GM18507 (cell line): Measurements from ENCODE around the gene C19orf47.
A peak's percentile ranks its signal among the peaks of the same experiment; 100 is the strongest.
"Not testable (repeated sequence)": the region's sequence is repeated elsewhere in the genome, so short reads cannot be mapped to it uniquely, and the experiment has no call there.

ENCODE experiments used
- DNase-seq: peaks from one replicate; pipeline ENCODE4 v3.0.0; 2011; ENCODE audit warnings: low read depth; ENCODE audit not compliant: insufficient read length; ENCODE audit errors: extremely low spot score
- FAIRE-seq: peaks from 2 replicates; lab custom pipeline; 2011; peaks lifted over from hg19 to GRCh38; lab: Jason Lieb, UNC

C19orf47 gene

GRCh38 chr19:40377876-40378385 is 29.7 kb upstream of the C19orf47 start:
- DNase-seq (no peak), FAIRE-seq (no peak)

DNA sequence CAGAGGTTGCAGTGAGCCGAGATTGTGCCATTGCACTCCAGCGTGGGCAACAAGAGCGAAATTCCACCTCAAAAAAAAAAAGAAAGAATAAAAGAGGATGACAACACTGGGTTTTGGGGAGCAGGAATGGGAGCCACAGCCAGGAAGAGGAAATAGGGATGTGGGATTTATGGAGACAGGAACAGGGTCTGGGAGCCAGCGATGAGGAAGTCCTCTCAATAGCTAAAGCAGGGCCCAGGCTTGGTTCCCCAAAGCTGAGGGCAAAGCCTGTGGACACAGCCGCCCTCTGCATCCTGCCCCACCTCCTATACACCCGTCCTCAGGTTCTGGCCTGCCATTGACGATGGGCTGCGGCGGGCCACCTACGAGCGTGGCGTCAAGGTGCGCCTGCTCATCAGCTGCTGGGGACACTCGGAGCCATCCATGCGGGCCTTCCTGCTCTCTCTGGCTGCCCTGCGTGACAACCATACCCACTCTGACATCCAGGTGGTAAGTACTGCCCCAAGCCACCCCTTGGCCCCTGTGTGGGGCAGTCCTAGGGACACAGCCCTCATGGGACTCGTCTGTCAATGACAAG is 28.2 kb upstream of the C19orf47 start:
- DNase-seq: no peak
- no peak for FAIRE-seq

DNA sequence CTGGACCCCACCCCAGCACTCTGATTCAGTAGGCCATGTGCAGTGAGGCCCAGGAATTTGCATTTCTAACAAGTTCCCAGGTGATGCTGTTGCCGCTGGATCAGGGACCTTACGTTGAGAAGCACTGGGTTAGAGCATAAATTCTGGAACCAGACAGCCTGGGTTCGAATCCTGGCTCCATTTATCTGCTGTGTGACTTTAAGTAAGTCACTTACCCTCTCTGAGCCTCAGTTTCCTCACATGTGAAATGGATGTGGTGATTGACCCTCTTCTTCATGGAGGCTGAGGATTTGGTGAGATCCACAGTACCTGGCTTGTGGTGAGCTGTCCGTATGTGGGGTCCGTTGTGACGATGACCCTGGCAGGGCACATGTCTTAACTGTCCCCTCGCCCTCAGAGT is 25.9 kb upstream of the C19orf47 start:
- FAIRE-seq: no peak
- DNase-seq: no peak

GRCh38 chr19:40371802-40372122 is 23.6 kb upstream of the C19orf47 start:
- FAIRE-seq (no peak), DNase-seq (no peak)

DNA sequence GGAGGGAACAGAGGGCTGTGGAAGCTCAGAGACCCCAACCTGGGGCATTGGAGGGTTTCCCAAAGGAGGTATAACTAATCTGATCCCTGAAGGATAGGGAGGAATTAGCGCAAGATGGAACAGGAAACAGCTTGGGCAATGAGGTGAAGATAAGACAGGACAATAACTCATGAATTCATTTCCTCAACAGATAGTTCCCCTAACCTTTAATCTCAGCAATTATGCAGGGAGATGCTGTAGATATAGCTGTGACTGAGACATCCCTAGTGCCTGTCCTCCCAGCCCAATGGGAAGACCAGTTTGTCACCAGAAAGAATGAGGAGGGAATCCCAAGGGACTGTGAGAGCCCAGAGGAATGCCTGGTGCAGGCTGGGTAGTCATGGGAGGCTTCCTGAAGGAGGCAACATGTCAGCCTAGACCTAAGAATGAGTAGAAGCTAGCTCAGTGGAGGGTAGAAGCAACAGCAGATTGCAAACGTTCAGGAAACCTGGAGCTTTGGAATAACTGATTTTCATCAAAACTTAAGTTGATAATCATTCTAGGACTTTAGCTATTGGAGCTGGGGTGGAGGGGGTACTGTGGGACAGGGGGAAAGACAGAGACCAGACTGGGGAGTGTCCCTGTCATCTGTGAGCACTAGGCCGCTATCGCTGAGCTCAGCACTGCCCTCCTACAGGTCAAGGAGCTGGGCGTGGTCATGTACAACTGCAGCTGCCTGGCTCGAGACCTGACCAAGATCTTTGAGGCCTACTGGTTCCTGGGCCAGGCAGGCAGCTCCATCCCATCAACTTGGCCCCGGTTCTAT is 23.0 kb upstream of the C19orf47 start:
- no peak for DNase-seq
- FAIRE-seq: no peak

DNA sequence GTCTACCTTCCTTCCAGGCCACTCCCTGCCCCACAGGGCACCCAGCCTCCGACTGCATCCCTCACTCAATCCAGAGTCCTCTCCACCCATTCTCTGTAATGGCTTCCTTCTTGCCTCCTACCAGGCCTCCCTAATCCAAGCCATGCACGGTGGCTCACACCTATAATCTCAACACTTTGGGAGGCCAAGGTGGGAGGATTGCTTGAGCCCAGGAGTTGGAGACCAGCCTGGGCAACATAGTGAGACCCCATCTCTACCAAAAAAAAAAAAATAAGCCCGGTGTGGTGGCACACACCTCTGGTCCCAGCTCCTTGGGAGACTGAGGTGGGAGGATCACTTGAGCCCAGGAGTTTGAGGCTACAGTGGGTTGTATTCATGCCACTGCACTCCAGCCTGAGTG is 22.1 kb upstream of the C19orf47 start:
- not testable (repeated sequence) for DNase-seq, FAIRE-seq

DNA sequence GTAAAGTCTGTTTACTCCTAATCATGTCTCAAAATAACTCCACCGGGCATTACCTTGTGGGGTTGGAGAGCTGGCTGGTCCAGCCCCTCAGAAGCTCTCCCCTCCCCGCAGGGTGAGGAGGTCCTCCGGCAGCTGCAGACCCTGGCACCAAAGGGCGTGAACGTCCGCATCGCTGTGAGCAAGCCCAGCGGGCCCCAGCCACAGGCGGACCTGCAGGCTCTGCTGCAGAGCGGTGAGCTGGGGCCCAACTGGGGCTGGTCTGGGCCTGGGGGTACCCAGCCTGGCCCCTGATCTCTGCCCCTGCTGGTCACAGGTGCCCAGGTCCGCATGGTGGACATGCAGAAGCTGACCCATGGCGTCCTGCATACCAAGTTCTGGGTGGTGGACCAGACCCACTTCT is 21.6 kb upstream of the C19orf47 start:
- FAIRE-seq: no peak
- no peak for DNase-seq

- DNase-seq (no peak), FAIRE-seq (no peak)
Observed at GRCh38 chr19:40367577-40368434, 19.6 kb upstream of the C19orf47 start.

- no peak for DNase-seq
Observed at GRCh38 chr19:40366697-40367561, 18.7 kb upstream of the C19orf47 start.

GRCh38 chr19:40365613-40366401 is 17.6 kb upstream of the C19orf47 start:
- DNase-seq (peak; percentile 60), FAIRE-seq (no peak)

More at GRCh38 chr19:40366697-40367561, 18.7 kb upstream of the C19orf47 start:
- no peak for FAIRE-seq

GRCh38 chr19:40365010-40365409 is 16.8 kb upstream of the C19orf47 start:
- FAIRE-seq (no peak), DNase-seq (no peak)

DNA sequence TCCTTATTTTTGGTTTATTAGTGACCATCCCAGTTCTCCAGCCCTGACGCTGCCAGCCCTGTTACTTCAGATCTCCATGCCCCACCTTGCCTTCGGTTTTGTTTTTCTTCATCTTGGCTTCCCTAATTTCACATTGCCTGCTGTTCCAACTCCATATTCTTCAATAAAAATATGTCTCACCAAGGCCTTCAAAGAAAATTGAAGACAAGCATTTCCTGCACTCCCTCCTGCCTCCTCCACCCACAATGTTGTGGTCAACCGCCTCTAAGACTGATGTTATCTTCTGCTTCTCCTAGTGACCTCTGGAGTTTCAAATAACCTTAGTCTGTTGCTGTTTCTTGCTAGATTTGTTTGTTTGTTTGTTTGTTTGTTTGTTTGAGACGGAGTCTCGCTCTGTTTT is 14.9 kb upstream of the C19orf47 start:
- DNase-seq: no peak
- FAIRE-seq: no peak

GRCh38 chr19:40362160-40362559 is 14.0 kb upstream of the C19orf47 start:
- no peak for DNase-seq
- no peak for FAIRE-seq

- DNase-seq (no peak), FAIRE-seq (no peak)
Observed at GRCh38 chr19:40360708-40361241, 12.6 kb upstream of the C19orf47 start.

DNA sequence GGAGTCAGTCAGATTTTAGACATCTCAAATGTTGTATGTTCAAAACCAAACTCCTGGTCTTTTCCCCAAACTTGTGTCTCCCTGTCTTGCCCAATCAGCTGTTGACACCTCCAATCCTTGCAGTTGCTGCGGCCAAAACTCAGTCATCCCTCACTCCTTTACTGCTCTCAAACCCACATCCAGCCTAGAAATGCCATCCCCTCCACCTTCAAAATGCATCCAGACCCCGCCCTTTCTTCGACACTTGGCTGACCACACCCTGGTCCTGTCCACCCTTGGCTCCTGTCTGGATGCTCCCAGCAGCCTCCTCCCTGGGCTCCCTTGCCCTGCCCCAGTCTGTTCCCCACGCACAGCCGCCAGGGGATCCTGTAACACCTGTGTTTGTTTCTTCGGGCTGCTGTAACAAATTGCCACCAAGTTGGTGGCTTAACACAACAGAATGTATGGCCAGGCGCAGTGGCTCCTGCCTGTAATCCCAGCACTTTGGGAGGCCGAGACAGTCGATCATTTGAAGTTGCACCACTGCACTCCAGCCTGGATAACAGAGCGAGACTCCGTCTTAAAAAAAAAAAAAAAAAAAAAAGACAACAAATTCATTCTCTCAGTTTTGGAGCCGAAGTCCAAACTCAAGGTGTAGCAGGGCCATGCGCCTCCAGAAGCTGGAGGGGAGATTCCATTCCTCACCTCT is 12.0 kb upstream of the C19orf47 start:
- DNase-seq: no peak
- no peak for FAIRE-seq

- DNase-seq: no peak
- FAIRE-seq: peak; percentile 55
Observed at GRCh38 chr19:40358773-40359172, 10.6 kb upstream of the C19orf47 start.

DNA sequence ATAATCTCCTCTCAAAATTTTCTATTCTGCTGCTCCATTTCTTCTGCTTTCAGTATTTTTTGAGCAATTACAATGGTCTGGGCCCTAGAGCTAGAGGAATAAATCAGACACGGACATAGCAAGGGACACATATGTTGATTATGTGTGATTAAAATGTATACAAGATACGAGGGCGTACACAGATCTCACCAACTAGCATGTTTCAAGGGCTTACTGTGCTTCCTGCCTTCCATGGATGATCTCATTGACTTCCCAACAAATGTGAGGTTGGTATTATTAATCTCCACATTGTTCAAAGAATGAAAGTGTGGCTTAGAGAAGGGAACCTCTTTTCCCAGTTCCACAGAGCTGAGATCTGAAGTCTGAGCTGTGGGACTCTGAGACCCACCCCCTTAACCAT is 9.4 kb upstream of the C19orf47 start:
- FAIRE-seq (no peak), DNase-seq (no peak)
